ENCODE measurements around the gene CASR. TPM values are rescaled to one million over a fixed set of nuclear protein-coding genes. Genes with fewer than 3 reads are reported as not detected.

Gene CASR
- total RNA-seq, 1 donor from 2014 or later = not detected

DNA sequence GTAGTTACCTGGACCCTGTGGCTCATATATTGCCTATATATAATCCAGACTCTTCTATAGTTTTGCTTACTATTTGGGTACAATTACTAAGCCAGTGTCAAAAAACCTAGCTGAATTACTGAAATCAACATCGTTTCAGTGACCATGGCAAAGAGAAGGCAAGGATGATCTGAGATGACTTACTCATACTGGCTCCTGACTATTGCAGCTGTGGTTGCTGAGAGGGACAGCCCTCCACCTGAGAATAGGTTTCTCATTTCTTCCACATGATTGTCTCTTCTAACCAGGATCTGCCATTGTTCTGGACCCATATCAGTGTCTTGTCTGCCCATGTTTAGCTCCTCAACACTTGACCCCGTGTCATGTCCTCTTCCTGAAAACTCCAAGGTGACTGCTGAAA is 30.2 kb downstream of the CASR start:
- intact Hi-C loops (cut with micrococcal nuclease) = no loop called here
- DNase-seq = no peak
- ATAC-seq = no peak

DNA sequence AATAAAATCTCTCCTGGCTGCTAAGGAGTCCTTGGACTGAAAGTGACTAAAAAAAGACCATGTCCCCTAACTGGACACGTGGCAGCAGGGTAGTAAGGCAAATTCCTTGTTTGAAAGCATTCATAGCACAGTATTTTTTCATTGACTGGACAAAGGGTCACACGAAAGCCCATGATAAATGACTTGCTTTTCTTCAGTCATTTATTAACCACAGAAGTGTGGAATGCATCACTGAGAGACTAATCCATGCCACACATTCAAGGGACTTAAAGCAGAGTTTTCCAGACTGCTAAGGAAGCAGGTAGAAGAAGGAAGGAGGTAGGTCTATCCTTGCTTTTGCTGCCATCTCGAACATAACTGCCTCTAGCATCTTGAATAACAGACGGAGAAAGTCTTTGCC is 31.2 kb downstream of the CASR start:
- no peak for DNase-seq
- intact Hi-C loops (cut with micrococcal nuclease) = no loop called here
- no peak for ATAC-seq

DNA sequence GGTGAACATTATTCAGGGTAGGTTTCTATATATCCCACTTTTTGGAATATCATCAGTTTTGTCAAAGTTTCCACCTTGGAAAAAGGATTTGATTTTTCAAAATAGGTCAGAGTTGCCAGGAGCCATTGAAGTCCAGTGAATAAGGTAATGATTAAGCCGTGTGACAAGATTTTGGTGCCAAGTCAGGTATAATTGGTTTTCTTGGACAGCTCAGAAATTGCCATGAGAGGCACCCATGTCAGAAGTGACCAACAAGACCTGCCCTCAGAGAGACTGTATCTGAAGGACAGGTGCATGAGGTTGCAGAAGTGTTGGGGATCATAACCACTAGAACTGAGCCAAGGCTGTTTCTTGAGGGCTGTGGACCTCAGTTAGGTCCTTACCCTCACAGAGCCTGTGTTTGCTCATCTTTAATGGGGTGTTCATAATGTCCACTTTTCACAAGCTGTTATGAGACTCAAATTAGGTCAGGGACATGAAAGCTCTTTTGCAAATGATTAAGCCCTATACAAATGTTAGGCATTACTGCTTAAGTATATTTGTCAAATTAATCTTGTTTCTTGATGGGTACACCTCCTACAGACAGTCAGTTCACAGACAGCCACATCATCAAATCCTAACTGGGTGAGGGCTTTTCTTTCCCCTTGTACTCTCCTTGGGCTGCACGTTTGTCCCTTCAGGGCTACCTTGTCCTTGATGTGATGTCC is 32.3 kb downstream of the CASR start:
- ATAC-seq (no peak), DNase-seq (no peak)
- intact Hi-C loops (cut with micrococcal nuclease) = no loop called here

DNA sequence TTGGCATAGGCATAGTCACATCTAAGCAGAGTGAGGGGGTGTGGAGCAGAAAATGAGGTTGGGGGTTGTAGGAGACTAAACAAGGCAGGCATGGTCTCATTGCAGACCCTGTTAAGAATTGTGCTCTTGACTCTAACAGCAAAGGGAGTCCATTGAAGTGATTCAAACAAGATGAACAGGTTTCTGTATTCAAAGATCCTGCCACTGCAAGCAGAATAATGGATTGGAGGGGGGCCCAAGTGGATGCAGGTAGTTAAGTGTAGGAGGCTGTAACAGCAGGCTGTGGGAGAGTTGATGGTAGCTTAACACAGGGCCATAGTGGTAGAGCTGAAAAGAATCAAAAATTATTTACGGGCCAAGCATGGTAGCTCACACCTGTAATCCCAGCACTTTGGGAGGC is 34.4 kb downstream of the CASR start:
- DNase-seq (no peak), ATAC-seq (no peak)
- intact Hi-C loops (cut with micrococcal nuclease) = no loop called here

DNA sequence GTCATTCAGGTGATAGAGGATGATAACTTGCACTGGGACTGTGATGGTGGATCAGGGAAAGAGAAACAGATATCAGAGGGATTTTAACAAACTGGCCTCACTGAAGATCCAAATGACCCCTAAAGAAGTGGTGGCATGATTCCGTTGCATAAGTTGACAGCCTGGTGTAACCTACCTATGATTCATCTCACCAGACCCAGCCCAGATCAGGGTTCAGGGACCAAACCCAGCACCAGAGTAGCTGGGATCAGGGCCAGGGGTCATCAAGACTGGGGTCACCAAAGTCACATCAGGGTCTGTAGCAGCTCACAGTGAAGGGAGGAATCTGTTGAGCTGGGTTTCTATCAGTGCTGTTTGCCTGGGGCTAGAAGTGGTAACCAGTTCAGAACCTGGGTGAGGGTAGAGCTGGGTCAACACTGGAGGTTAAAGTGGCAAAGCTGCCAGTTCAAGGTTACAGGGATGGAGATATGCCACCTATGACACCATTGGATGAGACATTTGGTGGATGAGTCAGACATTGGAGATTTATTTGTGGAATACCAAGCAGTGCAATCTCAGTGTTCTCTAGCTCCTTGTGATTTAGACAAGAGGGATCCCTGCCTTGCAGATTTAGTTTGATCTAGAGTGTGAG is 35.9 kb downstream of the CASR start:
- intact Hi-C loops (cut with micrococcal nuclease) = no loop called here
- no peak for DNase-seq
- ATAC-seq = no peak

DNA sequence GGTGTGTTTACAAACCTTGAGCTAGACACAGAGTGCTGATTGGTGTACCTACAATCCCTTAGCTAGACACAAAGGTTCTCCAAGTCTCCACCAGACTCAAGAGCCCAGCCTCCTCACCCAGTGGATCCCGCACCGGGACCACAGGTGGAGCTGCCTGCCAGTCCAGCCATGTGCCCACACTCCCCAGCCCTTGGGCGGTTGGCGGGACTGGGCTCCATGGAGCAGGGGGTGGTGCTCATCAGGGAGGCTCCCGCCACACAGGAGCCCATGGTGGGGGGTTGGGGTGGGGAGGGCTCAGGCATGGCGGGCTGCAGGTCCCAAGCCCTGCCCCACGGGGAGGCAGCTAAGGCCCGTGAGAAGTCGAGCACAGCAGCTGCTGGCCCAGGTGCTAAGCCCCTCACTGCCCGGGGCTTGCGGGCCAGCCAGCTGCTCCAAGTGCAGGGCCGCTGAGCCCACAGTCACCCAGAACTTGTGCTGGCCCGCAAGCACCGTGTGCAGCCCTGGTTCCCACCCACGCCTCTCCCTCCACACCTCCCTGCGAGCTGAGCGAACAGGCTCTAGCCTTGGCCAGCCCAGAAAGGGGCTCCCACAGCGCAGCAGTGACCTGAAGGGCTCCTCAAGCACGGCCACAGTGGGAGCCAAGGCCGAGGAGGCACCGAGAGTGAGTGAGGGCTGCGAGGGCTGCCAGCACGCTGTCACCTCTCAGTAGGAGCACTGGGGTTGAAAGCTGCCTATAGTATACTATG is 43.7 kb downstream of the CASR start:
- ATAC-seq (no peak), DNase-seq (no peak)
- intact Hi-C loops (cut with micrococcal nuclease) = no loop called here

DNA sequence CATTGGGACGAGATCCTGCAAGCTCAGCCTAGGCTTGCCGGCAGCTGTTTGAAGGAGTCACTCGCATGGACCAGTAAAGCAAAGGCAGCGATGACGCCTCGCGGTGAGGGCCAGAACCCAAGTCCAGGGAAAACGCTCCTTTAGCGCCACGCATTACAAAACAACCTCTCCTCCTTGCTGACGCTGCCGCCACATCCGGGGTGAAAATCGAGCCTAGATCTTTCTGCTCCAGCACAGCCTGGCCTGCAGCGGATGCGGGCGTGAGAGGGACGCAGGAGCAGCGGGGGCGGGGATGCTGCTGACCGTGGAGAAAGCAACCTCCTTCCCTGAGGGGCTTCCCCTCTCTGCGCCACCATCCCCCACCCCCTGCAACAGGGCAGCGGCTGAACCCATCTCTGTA is 46.7 kb downstream of the CASR start:
- no peak for ATAC-seq
- no peak for DNase-seq

DNA sequence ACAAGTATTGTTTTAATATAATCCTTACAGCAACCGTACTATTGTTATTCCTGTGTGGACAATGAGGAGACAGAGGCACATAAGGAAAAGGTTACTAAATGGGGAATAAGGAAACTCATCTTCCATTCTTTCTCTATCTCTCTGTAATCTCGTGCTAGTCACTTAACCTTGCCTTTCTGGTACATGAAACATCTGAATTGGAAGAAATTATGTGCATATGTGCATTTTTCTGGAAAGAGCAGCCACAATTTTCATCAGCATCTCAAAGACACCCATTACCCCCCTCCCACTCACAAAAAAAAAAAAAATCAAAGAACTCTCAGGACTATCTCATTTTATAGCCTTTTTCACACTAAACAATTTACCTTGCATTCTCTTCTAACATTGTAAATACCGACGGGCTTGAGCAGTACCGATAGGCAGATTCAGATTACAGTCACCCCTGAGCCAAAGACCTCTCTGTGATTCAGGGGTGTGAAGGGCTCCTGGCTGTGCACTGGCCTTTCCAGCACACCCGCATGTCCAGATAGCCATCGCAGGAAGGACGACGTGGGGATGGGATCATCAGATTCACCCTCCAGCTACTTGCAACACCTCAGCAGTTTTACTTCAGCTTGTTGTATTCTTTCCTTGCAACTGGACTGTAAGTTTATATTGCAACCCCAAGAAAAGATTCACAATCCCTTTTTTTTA is 48.1 kb downstream of the CASR start:
- DNase-seq (no peak), ATAC-seq (no peak)
- intact Hi-C loops (cut with micrococcal nuclease) = no loop called here

More for the DNA sequence above, 46.7 kb downstream of the CASR start:
- intact Hi-C loops (cut with micrococcal nuclease) = no loop called here

DNA sequence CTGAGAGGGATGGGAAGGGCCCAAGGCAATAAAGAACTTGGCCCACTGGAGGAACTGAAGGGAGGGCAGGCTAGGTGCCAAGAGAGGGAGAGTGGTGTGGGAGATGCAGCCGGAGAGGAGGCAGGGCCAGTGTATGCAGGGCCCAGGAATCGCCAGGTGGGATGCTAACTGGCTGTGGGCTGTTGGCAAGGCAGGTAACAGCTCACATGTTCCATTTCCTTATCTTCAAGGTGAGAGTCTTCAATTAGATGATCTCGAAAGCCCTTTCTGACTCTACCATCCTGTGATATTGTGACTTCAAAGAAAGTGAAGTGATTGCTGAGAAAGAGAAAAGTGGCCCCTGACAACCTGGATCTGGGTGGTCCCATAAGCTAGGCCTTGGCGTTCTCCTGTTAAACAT is 49.0 kb downstream of the CASR start:
- intact Hi-C loops (cut with micrococcal nuclease) = no loop called here
- DNase-seq (no peak), ATAC-seq (no peak)

DNA sequence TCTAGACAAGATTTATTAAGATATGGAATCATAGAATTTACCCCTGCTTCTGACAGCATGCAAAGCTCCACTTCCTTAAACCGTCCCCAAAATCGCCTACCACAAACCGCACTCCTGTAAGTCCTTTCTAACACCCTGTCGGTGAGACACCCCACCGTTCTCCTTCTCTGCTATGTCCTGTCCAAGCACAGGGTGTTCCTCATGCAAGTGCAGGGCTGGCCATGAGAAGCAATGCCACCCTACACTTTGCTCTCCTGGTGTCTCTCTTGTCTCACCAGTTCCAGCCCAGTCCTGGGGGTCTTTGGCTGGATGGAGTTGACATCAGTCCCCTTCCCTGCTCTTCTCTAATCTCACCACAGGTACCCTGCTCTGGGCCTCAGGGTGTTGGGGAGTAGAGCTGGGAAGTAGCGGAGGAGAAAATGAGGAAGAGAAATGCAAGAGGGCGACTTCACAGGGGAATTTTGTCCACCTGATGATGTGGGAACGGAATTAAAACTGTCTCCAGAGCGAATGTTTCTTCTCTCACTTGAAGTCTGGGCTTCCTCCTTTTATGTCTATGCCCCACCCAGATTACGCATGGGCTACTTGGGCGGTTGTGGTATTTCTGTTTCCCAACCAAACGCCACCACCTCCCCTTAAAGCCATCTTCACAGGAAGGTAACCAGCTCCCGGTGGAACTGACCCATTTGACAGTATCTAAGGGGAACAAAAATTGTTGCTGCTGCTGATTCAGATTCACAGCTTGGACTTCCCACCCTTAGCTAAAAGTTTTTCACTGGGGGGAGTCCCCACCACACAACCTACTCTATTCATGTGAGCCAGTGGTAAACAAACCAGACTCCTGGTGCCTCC is 49.9 kb downstream of the CASR start:
- DNase-seq = no peak
- intact Hi-C loops (cut with micrococcal nuclease) = no loop called here
- peak; percentile 61 for ATAC-seq

DNA sequence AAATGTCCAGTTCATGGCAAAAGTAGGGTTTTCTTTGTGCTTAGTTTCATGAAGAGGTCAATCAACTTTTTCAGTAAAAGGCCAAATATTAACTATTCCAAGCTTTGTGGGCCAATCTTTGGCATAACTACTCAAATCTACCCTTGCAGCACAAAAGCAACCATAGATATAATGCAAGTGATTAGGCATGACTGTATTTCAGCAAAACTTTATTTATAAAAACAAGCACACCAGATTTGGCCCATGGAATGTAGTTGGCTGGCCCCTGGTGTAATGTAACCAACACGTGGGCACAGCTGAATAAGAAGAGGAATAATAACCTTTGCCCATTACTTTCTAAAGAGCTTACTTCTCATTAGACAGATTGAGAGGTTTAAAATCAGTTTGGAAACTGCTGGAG is 50.6 kb downstream of the CASR start:
- DNase-seq (no peak), ATAC-seq (no peak)
- intact Hi-C loops (cut with micrococcal nuclease) = no loop called here

DNA sequence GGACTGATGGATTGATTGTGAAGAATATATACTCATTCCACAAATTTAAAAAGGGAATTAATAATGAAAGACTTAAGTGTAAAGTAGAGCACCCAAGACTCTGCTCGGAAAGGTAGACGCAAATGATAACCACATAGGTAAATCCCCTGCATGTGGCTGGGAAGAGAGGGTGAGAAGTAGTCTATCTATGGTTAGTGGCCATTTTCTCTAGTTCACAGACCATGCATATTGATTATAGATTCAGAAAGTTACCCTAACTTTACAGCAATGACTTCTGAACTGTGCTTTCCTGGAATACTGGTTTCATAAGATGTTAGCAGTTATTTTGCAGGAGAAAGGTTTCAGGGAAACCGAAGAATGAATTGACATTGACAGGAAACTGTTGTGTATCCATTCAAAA is 51.7 kb downstream of the CASR start:
- intact Hi-C loops (cut with micrococcal nuclease) = no loop called here
- DNase-seq (no peak), ATAC-seq (no peak)

DNA sequence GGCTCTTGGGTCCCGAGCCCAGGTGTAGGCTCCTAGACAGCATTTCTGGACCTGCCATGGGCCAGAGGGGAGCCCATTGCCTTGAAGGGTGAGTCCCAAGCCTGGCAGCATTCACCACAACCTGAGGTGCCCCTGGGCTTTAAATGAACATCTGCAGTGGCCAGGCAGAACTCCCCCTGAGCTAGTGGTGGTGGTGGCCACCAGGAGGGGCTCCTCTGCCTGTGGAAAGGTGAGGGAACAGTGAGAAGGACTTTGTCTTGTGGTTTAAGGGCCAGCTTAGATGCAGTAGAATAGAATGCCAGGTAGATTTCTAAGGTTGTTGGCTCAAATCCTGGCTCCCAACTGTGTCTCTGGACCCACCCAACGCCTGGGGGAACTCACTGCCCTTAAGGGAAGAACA is 55.6 kb downstream of the CASR start:
- intact Hi-C loops (cut with micrococcal nuclease) = no loop called here
- ATAC-seq (no peak), DNase-seq (no peak)

DNA sequence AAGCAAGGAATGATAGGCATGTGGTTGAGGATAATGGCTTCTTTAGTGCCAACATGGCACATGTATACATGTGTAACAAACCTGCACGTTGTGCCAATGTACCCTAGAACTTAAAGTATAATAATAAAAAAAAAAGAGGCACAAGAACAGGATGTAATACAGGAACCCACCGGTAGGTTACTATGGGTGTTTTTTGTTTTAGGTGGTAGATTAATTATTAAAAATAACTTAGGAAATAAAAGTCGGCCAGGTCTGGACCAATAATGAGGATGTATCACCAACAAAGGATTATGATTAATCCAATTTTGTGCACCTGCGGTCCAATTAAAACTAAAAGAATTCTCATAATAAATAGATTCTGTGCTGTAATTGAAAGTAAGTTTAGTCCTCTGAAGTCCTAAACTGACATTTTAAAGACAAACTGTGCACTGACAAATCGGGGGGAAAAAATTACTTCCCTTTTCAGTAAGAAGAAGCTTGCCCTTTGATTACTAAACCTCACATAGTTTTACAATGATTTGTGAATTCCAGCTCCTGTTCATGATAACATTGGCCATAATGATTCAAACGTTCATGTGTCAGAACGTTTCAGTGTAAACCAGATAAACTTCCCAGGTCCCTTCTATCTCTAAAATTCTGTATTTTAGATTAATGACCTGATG is 62.2 kb downstream of the CASR start:
- ATAC-seq (no peak), DNase-seq (no peak)
- intact Hi-C loops (cut with micrococcal nuclease) = no loop called here

DNA sequence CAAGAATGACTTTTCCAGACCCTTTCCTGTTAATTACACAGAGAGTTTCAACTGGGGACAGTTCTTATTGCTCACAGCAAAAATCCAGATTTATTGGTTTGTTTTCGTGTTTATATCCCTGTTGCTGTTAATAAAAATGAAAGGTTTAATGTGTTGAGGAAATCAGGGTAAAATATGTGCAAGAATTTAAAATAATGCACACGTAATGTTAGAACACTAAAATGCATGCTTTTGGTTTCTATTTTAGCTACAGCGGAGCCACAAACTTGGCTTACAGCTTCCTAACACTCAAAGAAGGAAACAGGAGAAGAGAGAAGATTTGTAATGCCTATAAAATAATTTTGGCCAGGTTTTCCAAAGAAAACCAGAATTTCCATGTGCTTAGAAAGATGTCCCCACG is 62.7 kb downstream of the CASR start:
- DNase-seq (no peak), ATAC-seq (no peak)
- intact Hi-C loops (cut with micrococcal nuclease) = no loop called here

DNA sequence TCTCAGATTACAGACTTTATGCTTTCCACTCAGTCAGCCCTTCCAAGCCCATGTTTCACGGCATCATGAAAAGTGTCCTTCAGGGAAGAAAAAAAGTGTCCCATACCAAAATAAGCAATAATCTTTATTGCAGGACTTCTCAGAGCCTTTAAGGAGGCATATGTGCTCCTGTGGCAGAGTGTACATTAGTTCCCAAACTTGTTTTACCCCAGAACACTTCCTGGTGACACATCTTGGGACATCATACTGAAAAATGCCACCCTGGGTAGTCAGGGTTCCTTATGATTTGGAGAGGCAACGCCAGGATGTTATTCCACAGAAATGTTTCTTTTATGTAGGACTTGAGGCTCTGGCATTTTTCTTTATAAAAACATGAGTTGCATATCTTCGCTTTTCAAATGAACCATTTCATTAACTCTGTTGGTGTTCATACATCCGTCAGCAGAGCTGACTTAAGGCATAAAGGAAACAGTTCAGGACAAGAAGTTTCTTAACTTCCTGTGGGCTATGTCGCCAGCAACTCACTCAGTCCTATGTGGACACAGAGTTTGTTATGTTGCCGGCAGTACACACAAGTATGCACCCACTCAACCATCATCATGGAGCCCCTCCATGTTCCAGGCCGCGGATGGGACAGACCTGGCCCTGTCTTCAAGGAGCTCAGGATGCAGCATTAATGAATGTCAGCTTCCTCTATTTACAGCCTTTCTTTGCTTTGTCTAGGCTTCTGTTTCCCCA is 63.8 kb downstream of the CASR start:
- intact Hi-C loops (cut with micrococcal nuclease) = no loop called here
- ATAC-seq = peak; percentile 70
- no peak for DNase-seq

DNA sequence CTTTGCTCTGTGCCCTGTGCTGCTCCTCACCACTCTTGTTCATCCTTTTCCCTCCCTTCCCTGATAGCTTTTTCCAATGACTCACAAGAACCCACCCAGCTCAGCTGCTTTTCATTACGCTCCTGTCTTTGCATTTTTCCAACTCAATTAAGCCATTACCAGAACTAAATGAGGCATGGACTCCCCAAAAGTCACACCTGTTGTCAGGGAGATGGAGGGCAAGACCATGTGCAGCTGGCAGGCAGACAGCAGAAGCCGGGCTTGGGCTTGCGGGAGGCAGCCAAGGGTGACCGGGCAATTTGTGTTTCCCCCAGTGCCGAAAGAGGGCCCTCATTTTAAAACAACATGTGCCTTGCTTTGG is 64.3 kb downstream of the CASR start:
- no peak for DNase-seq
- intact Hi-C loops (cut with micrococcal nuclease) = no loop called here
- no peak for ATAC-seq

DNA sequence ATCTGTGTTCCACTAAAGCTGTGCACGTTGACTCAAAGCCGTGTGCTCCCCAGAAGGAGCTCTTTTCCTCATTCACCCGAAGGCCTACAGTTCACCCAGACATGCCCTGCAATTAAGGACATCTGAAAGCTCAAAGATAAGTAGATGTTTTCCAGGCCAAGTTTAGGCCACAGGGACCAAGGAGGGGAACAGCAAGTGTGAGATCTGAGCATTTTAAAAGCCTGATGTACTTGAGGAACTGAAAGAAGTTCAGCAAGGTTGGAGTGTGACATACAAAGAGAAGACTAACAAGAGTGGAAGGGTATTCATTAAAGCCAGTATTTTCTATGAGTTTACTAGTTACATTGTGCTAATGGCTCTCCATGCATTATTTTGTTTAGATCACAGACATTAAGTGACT is 68.0 kb downstream of the CASR start:
- DNase-seq (no peak), ATAC-seq (no peak)
- intact Hi-C loops (cut with micrococcal nuclease) = loop anchor here (10.0 kb wide), 1 partner anchor 147 kb away; no protein-coding TSS in a partner anchor

All from left ventricle myocardium superior (tissue), 1 donor.